Lower leg skin (tissue), 3 donors: ENCODE results near the gene ZC3HAV1.

Source experiments
- CTCF ChIP-seq, 3 donors: fragments of 450-650 bp; IDR thresholded peaks; one replicate each; pipeline ENCODE4 v1.5.1; 2016; ENCODE audit warnings: antibody characterized with exemption in 3 of 3, mild to moderate bottlenecking in 3 of 3, moderate library complexity in 2 of 3
- POLR2A ChIP-seq, 2 donors: fragments of 450-650 bp; IDR thresholded peaks; one replicate each; pipeline ENCODE4 v1.6.1; 2016 to 2017; ENCODE audit warnings: antibody characterized with exemption in 2 of 2, mild to moderate bottlenecking in 1 of 2, moderate library complexity in 1 of 2

- no peak for TF ChIP-seq CTCF (IDR thresholded peaks at IDR 0.05)
- no peak for TF ChIP-seq POLR2A (IDR thresholded peaks at IDR 0.05)
Observed at GRCh38 chr7:139111147-139111546, 1.6 kb upstream of the ZC3HAV1 start.
